GM10248 (cell line): Measurements from ENCODE around the gene PIPOX.

Experiments
- CTCF ChIA-PET: fragments of 300-600 bp; sonication (Branson Sonifier 250); formaldehyde crosslinking; extraction: SDS; loops from one replicate; lab custom pipeline; 2021; ENCODE audit warnings: antibody characterized with exemption; lab: Yijun Ruan, JAX
- POLR2A ChIA-PET: fragments of 350-650 bp; sonication (Branson Sonifier 250); formaldehyde crosslinking; extraction: SDS; loops from one replicate; lab custom pipeline; 2020; ENCODE audit warnings: antibody characterized with exemption; lab: Yijun Ruan, JAX
- DNase-seq: peaks from one replicate; pipeline ENCODE4 v3.0.0; 2012; ENCODE audit errors: extremely low spot score
- TF ChIP-seq, protein P1 (sequence below): IDR thresholded peaks from 2 replicates; pipeline ENCODE4 v1.5.1; 2012; ENCODE audit warnings: mild to moderate bottlenecking, low read depth; ENCODE audit errors: extremely low read depth, missing control alignments, control extremely low read depth

Gene PIPOX

DNA sequence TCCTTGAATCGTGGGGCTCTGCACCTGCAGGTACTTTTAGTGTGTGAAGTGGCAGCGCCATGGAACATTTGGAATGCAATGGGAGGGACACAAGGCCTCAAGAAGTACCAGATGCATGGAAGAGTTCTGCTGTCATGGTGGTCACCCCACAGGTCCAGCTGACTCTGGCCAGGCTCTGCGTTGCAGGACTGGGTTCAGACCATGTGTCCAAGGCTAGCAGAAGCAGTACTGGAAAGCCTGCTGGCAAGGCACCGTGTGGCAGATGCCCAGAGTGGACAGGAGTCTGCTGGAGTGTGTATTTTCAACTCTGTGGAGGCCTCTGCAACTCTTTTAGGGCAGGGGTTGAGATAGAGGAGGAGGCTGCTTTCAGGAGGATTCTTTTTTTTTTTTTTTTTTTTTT, 2.1 kb downstream of the PIPOX start:
- TF ChIP-seq, protein P1, sequence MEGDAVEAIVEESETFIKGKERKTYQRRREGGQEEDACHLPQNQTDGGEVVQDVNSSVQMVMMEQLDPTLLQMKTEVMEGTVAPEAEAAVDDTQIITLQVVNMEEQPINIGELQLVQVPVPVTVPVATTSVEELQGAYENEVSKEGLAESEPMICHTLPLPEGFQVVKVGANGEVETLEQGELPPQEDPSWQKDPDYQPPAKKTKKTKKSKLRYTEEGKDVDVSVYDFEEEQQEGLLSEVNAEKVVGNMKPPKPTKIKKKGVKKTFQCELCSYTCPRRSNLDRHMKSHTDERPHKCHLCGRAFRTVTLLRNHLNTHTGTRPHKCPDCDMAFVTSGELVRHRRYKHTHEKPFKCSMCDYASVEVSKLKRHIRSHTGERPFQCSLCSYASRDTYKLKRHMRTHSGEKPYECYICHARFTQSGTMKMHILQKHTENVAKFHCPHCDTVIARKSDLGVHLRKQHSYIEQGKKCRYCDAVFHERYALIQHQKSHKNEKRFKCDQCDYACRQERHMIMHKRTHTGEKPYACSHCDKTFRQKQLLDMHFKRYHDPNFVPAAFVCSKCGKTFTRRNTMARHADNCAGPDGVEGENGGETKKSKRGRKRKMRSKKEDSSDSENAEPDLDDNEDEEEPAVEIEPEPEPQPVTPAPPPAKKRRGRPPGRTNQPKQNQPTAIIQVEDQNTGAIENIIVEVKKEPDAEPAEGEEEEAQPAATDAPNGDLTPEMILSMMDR, result no peak
- ChIA-PET CTCF (no interaction called here), POLR2A (no interaction called here)
- DNase-seq, result no peak

DNA sequence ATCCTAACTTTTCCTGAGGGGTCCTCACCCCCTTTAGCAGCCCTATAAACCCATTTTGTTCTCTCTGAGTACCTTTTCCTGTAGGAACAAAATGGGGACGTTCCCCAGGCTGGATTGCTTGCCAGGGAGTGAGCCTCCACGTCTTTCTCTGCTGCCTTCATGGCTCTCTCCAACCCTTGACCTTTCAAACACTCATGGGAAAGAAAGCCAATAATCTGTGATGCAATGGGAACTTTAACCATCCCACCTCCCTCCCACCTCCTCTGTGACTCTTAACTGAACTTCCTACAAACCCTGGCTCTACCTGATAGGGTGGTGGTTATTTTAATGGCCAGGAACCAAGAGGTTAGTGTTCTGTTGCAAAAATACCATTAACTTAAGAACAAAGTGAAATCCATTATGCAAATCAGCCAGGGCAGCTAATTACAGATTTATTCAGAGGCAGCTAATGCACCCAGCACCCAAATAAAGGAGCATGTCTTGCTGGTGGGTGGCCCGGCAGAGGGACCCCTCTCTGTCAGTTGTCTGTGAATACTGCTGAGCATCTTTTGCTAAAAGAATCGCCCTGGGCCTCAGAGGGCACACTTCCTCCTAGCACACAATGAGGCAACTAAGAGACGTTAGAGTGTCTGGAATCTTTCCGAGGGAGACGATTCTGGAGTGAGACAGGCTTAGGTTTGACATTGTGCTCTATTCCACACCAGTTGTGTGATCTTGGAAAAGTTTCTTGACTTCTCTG, 3.0 kb downstream of the PIPOX start:
- DNase-seq, result no peak
- TF ChIP-seq, protein P1, result no peak
- ChIA-PET CTCF (interaction anchor here (1.2 kb wide), 2 partner anchors 9 to 26 kb away, joined by 3 read pairs; no protein-coding TSS in a partner anchor), POLR2A (no interaction called here)

DNA sequence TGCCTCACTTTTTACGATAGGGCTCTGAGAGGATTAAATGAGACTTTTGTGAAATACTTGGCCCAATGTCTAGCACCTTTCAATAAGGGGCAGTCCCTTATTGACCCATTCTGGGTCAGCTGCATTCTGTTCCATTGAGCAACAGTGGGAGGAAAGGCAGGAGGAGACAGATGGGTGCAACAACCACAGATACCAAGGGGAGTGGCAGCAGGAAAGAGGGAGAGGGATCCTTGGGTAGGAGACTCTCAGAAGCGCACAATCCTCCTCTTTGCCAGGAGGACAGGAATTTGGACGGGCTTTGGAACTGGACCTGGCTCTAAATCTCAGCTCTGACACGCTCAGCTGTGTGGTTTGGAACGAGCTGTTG, 3.5 kb downstream of the PIPOX start:
- no peak for DNase-seq
- TF ChIP-seq, protein P1, result no peak
- ChIA-PET POLR2A (interaction anchor here (0.7 kb wide), 1 partner anchor 9 kb away, joined by 3 read pairs; no protein-coding TSS in a partner anchor), CTCF (interaction anchor here (1.2 kb wide), 2 partner anchors 9 to 27 kb away, joined by 3 read pairs; no protein-coding TSS in a partner anchor)

DNA sequence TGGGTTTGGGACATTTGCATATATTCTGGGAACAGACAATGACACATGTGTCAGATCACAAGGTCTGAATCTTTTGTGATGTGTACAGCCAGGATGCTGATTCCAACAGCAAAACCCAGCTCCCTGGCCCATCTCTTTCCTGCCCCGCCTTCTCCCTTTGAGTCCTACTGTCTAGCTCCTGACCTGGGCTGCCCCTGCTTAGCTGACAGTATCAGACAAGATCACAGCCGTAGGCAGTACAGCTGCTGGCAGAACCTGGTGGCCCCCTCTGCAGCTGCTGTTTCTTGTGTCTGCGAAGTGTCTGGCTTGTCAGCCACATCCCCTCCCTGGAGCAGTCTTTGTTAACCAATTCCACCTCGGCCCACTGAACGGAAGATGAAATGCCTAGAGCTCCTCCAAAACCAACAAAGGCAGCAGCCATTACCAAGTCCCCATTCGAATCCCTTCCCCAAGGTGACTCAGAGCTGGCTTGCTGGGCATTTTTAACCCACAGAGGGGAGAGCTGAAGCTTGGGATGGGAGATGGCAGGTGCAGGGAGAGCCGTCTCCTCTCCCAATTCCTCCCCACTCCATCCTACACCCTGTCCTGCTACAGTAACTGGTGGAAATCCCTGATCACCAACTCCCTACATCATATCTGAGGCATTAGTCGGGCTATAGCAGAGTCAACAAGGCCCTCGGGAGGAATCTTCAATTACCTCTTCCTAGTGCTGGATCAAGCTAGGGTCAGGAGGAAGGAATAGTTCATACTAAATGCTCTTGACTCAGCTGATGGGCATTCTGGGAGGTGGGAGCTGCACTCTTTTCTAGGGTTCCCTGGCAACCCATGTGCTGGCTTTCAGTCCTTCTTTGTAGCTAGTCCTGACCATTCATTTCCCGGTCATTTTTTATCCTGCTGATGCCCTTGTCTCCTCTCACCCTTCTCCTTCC, 5.8 kb downstream of the PIPOX start:
- CTCF ChIA-PET, result interaction anchor here (1.1 to 2.0 kb wide), 8 partner anchors 19 to 83 kb away, joined by 3 to 7 read pairs (median 3); no protein-coding TSS in a partner anchor
- POLR2A ChIA-PET, result no interaction called here
- TF ChIP-seq, protein P1, result no peak
- DNase-seq, result no peak

DNA sequence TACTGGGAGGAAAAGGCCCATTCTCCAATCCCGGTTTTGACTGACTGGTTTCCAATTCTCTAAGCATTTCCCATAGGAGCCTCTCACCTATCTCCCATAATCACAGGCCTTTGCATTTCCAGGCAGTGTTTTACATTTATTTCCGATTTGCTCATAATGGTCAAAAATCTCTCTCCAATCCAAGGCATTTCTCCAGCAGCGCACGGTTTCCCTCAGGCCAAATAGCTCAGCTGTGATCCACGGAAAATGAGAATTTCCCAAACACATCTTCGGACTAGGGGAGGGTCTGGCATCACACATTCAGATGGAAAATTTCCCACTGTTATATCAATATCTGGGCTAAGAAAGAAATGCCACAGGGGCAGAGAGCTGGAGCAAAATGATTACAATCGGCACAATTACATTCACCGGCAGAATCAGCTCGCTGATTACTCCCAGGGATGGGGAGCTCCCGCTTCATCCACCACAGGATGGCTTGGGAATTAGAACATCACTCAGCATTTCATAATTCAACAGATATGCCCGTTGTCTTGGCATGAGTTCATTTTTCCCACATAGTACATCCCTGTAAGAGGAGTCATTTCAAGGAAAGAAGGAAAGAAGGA, 6.7 kb downstream of the PIPOX start:
- POLR2A ChIA-PET, result no interaction called here
- TF ChIP-seq, protein P1, result no peak
- CTCF ChIA-PET, result interaction anchor here (1.4 to 2.0 kb wide), 6 partner anchors 12 to 84 kb away, joined by 3 to 7 read pairs (median 4); no protein-coding TSS in a partner anchor
- DNase-seq, result no peak

DNA sequence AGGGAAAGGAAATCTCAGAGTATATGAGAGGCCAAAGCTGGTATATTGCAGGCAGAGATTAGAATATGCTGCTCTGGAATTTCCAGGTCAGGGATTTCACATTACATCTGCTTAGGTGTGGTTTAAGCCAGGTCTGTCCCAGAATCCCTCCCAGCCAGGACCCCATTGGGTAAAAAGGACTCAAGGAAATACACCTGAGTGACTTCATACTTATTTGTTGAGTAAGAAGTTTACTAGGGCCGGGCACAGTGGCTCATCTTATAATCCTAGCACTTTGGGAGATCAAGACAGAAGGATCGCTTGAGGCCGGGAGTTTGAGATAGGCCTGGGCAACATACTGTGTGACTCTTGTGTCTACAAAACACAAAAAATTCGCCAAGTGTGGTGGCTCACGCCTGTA, 7.2 kb downstream of the PIPOX start:
- DNase-seq, result no peak
- TF ChIP-seq, protein P1, result no peak
- ChIA-PET POLR2A (no interaction called here), CTCF (interaction anchor here (1.5 to 2.0 kb wide), 2 partner anchors 12 to 69 kb away, joined by 3 to 5 read pairs; no protein-coding TSS in a partner anchor)
